ENCODE results near the gene GPR101. TPM values are rescaled to one million over a fixed set of nuclear protein-coding genes. Genes with fewer than 3 reads are reported as not detected.

GPR101 gene
- not detected in 2 replicates for total RNA-seq (2014; rRNA removed; shearing (Covaris generic))

GRCh38 chrX:137033774-137034507, at the start of gene GPR101:
GPR101 (minus strand) TSS chrX:137033995; CDS start chrX:137031674, 2,321 bp downstream.
- in situ Hi-C loops (cut with HindIII; ENCODE audit: low sequenced_read_pairs) = no loop called here
- peak; percentile 12 for DNase-seq (ENCODE audit: low spot score)

DNA sequence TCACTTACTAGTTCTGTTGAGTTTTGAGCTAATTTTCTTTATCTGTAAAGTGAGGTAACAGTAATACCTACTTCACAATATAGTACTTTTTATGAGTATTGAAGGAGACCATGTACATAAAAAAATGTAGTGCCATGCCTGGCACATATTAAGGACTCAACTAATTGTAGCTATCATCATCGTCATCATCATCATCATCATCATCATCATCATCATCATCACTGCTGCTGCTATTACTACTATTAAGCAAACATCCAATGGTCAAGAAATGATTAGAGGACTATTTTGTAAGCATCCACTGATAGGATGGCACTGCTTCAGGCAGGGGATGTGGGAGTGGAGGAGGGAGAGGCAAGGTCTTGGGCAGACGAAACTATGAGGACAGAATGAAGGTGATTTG, 47.4 kb upstream of the GPR101 start:
- DNase-seq (ENCODE audit: low spot score) = no peak
- in situ Hi-C loops (cut with HindIII; ENCODE audit: low sequenced_read_pairs) = no loop called here

DNA sequence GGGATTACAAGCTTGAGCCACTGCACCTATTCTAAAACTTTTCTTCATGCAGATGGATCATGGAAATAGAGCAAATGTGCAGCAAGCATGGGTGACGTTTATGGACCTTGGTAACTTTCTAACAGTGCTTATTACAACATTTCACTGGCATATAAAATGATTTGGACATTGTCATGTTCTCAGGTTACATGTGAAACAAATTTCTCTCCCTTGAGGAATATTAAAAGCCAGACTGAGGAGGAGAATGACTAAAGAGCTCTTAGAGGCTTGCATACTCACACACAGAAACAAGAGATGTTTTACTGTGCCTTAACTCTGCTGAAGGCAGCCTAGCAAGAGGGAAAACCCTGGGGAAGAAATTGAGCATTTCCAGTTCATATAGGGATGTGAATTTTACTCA, 38.6 kb upstream of the GPR101 start:
- no peak for DNase-seq (ENCODE audit: low spot score)
- in situ Hi-C loops (cut with HindIII; ENCODE audit: low sequenced_read_pairs) = no loop called here

GRCh38 chrX:137071596-137071995, 37.8 kb upstream of the GPR101 start:
- in situ Hi-C loops (cut with HindIII; ENCODE audit: low sequenced_read_pairs) = no loop called here
- DNase-seq (ENCODE audit: low spot score) = no peak

GRCh38 chrX:137067147-137067546, 33.4 kb upstream of the GPR101 start:
- no peak for DNase-seq (ENCODE audit: low spot score)
- in situ Hi-C loops (cut with HindIII; ENCODE audit: low sequenced_read_pairs) = no loop called here

DNA sequence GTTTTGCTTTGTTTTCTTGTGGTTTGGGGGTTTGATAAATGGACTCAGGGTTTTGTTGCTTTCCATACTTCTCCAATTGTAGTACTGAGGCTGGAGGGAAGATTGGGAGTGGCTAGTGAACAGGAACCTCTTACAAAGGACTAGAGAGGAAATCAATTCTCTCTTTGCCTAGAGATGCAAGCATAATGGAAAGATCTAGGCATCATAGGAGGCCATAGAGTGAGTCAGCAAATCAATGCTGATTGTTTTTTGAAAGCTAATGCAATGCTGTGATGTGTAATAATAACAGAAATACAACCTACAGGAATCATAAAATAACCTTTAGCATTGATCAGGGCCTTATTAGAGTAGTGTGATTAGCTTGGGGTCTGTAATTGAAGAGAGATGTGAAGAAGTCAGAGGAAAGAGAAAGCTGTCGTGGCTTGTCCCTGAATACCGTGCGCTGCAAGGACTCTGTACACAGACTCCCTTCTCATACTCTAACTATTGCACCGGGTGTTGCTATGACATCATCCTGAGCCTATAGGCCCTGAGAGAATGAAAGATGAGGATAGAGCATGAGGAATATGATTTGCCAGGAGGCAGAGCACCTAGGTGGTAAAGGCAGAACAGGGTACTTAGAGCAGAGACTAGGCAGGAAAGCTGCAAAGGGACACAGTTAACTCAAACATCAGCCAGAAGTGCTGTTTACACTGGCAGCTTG, 29.3 kb upstream of the GPR101 start:
- no peak for DNase-seq (ENCODE audit: low spot score)
- in situ Hi-C loops (cut with HindIII; ENCODE audit: low sequenced_read_pairs) = no loop called here

DNA sequence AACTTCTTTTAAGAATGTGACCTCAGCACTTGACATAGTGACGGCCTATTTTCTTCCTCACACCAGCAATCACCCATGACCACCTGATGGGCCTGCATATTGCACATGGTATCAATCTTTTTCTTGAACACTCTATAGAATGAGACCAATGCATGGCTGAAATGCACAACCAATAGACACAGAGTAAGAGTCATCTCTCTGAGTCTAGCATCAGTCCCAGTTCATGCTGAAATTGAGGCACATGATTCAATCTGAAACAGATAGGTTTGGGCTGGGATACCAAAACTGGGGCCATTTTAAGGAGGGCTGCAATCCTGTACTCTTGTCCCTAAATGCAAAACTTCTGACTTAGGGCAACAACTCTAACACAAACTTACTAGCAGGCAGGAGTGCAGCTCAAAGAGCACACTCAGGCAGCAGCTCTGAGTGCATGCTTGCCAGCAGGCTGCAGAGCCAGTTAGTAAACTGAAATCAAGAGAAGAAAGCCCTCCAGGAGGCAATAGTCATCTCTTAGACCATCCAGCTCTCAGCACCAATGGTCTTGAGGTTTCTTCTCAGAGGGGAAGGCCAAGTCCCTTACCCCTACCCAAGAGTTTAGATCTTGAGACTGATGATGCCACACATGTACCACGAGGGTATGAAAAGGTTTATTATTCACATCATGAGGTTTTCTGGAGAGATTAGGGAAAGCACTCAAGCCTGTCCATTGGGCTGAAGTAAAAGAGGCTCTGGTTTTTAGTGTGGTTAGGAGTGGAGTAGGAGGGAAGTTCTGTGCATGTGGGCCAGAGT, 24.7 kb upstream of the GPR101 start:
- in situ Hi-C loops (cut with HindIII; ENCODE audit: low sequenced_read_pairs) = no loop called here

GRCh38 chrX:137052643-137053235, 18.9 kb upstream of the GPR101 start:
- in situ Hi-C loops (cut with HindIII; ENCODE audit: low sequenced_read_pairs) = no loop called here
- DNase-seq (ENCODE audit: low spot score) = peak; percentile 41

More for the DNA sequence above, 24.7 kb upstream of the GPR101 start:
- DNase-seq (ENCODE audit: low spot score) = no peak

DNA sequence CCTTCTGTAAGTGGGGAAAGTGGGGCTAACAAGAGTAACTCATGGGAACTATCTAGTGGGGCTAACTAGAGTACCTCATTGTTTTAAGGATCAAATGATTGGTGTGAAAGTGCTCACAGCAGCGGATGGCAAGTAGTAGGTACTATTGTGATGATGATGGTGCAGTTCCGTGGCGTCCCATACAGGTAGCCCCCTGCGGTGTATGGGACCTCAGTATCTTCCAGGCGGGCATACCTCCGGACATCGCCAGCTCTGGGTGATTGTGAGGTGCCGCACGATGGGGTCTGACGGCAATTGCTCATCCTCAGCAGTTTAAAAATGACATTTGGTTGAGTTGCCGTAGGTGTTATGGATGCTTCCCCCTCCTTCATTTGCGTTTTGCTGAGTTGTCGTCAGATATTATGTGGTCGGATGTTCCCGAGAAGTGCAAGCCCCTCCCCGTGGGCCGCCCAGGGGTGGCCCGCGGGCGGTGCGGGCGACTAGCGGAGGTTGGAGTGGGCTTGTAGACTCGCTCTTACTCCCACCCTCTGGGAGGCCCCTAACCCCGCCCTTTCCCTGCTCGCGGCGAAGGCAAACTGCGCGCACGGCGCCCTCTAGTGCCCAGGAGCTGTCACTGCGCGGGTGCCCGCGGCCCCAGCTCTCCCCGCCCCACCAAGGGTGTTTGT, 18.3 kb upstream of the GPR101 start:
- DNase-seq (ENCODE audit: low spot score) = peak; percentile 65
- in situ Hi-C loops (cut with HindIII; ENCODE audit: low sequenced_read_pairs) = no loop called here

- in situ Hi-C loops (cut with HindIII; ENCODE audit: low sequenced_read_pairs) = no loop called here
- DNase-seq (ENCODE audit: low spot score) = no peak
Observed at GRCh38 chrX:137044893-137045292, 11.1 kb upstream of the GPR101 start.

- in situ Hi-C loops (cut with HindIII; ENCODE audit: low sequenced_read_pairs) = no loop called here
Observed at GRCh38 chrX:137043736-137044135, 9.9 kb upstream of the GPR101 start.

GRCh38 chrX:137041329-137041728, 7.5 kb upstream of the GPR101 start:
- DNase-seq (ENCODE audit: low spot score) = no peak
- in situ Hi-C loops (cut with HindIII; ENCODE audit: low sequenced_read_pairs) = no loop called here

More at GRCh38 chrX:137043736-137044135, 9.9 kb upstream of the GPR101 start:
- no peak for DNase-seq (ENCODE audit: low spot score)

- in situ Hi-C loops (cut with HindIII; ENCODE audit: low sequenced_read_pairs) = no loop called here
- DNase-seq (ENCODE audit: low spot score) = no peak
Observed at GRCh38 chrX:137040113-137040794, 6.5 kb upstream of the GPR101 start.

- no peak for DNase-seq (ENCODE audit: low spot score)
- in situ Hi-C loops (cut with HindIII; ENCODE audit: low sequenced_read_pairs) = no loop called here
Observed at GRCh38 chrX:137034508-137034872, 695 bp upstream of the GPR101 start.

DNA sequence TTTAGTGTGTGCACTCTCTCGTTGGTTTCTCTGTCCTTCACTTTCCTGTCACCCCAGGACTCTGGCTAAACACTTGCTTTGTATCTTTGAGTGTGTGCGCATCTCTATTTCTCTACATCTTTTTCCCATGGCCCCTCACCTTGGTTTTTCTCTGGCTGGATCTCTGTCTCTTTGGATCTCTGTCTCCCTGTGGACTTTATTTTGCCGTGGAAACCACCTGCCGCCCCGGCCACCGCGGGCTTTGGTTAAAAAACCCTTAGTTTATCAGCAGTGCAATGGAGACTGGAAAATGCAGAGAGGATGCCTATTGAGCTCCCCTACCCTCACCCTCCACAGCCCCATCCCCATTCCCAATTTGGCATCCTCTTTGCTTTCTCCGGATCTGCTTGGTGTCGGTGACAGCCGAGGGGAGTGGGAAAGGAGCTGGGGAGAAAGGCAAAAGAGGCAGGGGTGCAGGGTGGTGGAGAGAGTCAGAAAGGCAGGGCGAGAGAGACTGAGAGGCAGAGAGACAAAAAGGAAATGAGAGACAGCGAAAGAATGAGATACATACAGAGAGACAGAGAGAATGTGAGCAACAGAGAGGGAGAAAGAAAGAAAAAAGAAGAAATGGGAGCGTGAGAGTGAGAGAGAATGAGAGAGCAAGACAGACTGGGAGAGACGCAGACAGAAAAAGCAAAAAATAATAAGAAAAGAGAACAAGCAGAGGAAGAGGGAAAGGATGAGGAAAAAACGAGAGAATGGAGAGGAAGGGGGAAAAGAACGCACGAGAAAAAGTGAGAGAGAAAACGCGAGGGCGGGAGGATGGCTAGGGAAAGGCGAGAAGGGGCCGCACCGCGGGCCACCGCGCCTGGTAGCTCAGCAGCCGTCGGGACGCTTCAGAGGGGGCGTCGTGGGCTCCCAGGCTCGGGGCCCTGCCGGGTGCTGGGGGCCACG, 688 bp downstream of the GPR101 start:
- no peak for DNase-seq (ENCODE audit: low spot score)
- in situ Hi-C loops (cut with HindIII; ENCODE audit: low sequenced_read_pairs) = no loop called here

DNA sequence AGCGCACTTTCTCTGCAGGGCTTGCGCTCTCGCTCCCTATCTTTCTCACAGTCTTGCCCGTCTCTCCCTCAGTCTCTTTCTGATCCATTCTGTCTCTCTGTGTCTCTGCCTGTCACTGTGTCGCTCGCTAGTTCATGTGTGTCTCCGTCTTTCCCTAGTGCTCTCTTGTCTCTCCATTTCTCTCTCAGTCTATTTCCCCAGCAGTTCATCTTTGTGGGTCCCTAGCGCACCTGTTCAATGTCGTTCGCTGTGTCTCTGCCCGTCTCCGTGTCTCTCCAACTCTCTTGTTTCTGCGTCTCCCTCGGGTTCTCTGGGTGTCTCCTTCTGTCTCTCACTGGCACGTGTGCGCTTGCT, 1.5 kb downstream of the GPR101 start:
- in situ Hi-C loops (cut with HindIII; ENCODE audit: low sequenced_read_pairs) = no loop called here

DNA sequence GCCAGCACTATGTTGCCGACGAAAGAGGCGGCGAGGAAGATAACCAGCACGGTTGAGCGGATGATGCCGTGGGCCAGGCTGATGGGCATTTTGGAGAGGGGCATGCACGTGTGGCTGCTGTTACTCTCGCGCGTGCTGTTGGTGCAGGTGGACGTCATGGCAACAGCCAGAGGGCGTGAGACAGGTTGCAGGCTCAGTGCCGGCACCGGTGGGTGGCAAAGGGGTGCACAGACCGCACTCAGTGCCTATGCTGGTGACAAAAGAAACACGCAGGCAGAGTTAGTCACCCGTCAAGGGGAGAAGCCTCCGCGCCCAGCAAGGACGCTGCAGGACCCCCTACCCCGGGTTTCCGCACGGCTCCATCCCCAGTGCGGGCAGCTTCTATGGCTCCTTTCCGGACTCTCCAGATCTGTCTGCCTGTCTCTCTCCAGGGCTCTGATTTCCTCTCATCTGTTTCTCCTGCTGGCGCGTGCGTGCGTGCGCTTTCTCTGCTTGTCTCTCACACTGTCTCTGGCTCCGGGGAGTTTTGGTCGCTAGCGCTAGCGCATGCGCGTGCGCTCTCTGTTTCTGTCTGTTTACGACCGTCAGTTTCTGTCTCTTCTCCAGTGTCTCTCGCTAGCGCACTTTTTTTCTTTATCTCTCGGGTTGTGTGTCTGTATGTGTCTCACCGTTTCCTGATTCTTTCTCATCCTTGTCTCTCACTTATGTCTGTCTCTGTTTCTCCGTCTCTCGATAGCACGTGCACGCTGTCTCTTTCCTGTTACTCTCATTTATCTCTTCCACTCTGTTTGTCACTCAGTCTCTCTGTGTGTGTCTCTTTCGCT, 2.1 kb downstream of the GPR101 start:
- peak; percentile 60 for DNase-seq (ENCODE audit: low spot score)
- in situ Hi-C loops (cut with HindIII; ENCODE audit: low sequenced_read_pairs) = no loop called here

More for the DNA sequence above, 1.5 kb downstream of the GPR101 start:
- DNase-seq (ENCODE audit: low spot score) = peak; percentile 18

Data from G401 (cell line).